Prostate gland (tissue), 2 donors: ENCODE measurements around the gene GABRB2. TPM values are rescaled to one million over a fixed set of nuclear protein-coding genes. Genes with fewer than 3 reads are reported as not detected.

Source experiments
- DNase-seq: peaks from one replicate; pipeline ENCODE4 v3.0.0-alpha.2; 2019; ENCODE audit warnings: low spot score
- H3K27ac ChIP-seq, 2 donors: fragments of 200-600 bp; sonication (generic); 2 replicates each; pipeline ENCODE4 v1.5.1; 2017 to 2019
- H3K27me3 ChIP-seq: fragments of 200-600 bp; sonication (generic); replicated peaks from 2 replicates; pipeline ENCODE4 v1.5.1; 2019; ENCODE audit not compliant: insufficient read depth
- H3K36me3 ChIP-seq, 2 donors: fragments of 200-600 bp; sonication (generic); 1 replicate in 1 of 2; 2 replicates in 1 of 2; pipeline versions ENCODE4 v1.5.1 to v1.8.1; 2017 to 2019
- H3K4me1 ChIP-seq: fragments of 200-600 bp; sonication (generic); replicated peaks from 2 replicates; pipeline ENCODE4 v1.5.1; 2019
- H3K4me3 ChIP-seq, 2 donors: fragments of 200-600 bp; sonication (generic); 2 replicates each; pipeline ENCODE4 v1.5.1; 2017 to 2019
- H3K9me3 ChIP-seq: fragments of 200-600 bp; sonication (generic); 2 replicates; pipeline ENCODE4 v1.5.1; 2017
- CTCF ChIP-seq, 4 experiments: fragments of 200-600 bp in 2 of 4; fragments of 450-650 bp in 2 of 4; sonication (generic) in 2 of 4; IDR thresholded peaks; 1 replicate in 3 of 4; 2 replicates in 1 of 4; pipeline ENCODE4 v1.5.1; 2016 to 2019; ENCODE audit warnings: antibody characterized with exemption in 4 of 4, mild to moderate bottlenecking in 2 of 4, moderate library complexity in 2 of 4
- POLR2A ChIP-seq: fragments of 450-650 bp; IDR thresholded peaks from one replicate; pipeline ENCODE4 v1.6.1; 2016; ENCODE audit warnings: antibody characterized with exemption, mild to moderate bottlenecking
- POLR2AphosphoS5 ChIP-seq: sonication (generic); formaldehyde crosslinking; IDR thresholded peaks from one replicate; pipeline ENCODE4 v1.6.1; 2017; ENCODE audit warnings: antibody characterized with exemption
- WGBS: methylation state at CpG from one replicate; pipeline ENCODE4 v1.1.5; 2018; 5-methylcytosine and 5-hydroxymethylcytosine counted together
- intact Hi-C: fragments of 100-400 bp; cut with DNase I; formaldehyde crosslinking; loops from one replicate; pipeline ENCODE4 v1.14.2; 2022
- total RNA-seq, 2 donors: library from RNA; depleted of rRNA; stranded (reverse); fragments of >200 nt; gene quantifications; one replicate each; pipeline ENCODE4 v1.1.0, GENCODE V29; 2016

The GABRB2 gene
- total RNA-seq, 2 donors from 2014 or later: 1.1 TPM; not detected in 1

GRCh38 chr5:161397448-161397847, 149.1 kb downstream of the GABRB2 start:
- no peaks in the 10 kb centered on the region for H3K9me3 ChIP-seq
- 88% methylated on average over 4 of the region's 4 CpGs for whole genome bisulfite sequencing
- H3K27ac ChIP-seq: no peak overlapping the region
- no peak overlapping the region for H3K4me3 ChIP-seq
- no peaks in the 10 kb centered on the region for H3K4me1 ChIP-seq
- no peaks in the 10 kb centered on the region for H3K36me3 ChIP-seq
- DNase-seq: no peak
- intact Hi-C loops: no loop called here
- H3K27me3 ChIP-seq: no peaks in the 10 kb centered on the region
- TF ChIP-seq POLR2A (no peak), POLR2AphosphoS5 (no peak)

GRCh38 chr5:161396171-161396570, 150.4 kb downstream of the GABRB2 start:
- Histone ChIP-seq H3K36me3 (no peaks in the 10 kb centered on the region), H3K4me3 (no peak overlapping the region), H3K9me3 (no peaks in the 10 kb centered on the region), H3K27me3 (no peaks in the 10 kb centered on the region), H3K27ac (no peak overlapping the region), H3K4me1 (no peaks in the 10 kb centered on the region)
- TF ChIP-seq CTCF (IDR thresholded peaks at IDR 0.05) (no peak), POLR2AphosphoS5 (no peak), POLR2A (no peak)
- intact Hi-C loops: no loop called here
- 39% methylated on average over 3 of the region's 3 CpGs for WGBS
- DNase-seq: no peak

GRCh38 chr5:161391724-161392123, 154.8 kb downstream of the GABRB2 start:
- WGBS: 74% methylated on average over 1 of the region's 1 CpG
- no peak for DNase-seq
- no peaks in the 10 kb centered on the region for H3K9me3 ChIP-seq
- TF ChIP-seq POLR2AphosphoS5 (no peak), CTCF (IDR thresholded peaks at IDR 0.05) (no peak), POLR2A (no peak)
- no peaks in the 10 kb centered on the region for H3K27me3 ChIP-seq
- intact Hi-C loops: no loop called here
- H3K4me1 ChIP-seq: no peaks in the 10 kb centered on the region
- H3K27ac ChIP-seq: no peak overlapping the region
- no peak overlapping the region for H3K4me3 ChIP-seq
- H3K36me3 ChIP-seq: no peaks in the 10 kb centered on the region

- Histone ChIP-seq H3K4me1 (no peaks in the 10 kb centered on the region), H3K9me3 (no peaks in the 10 kb centered on the region), H3K36me3 (no peaks in the 10 kb centered on the region), H3K27me3 (no peaks in the 10 kb centered on the region), H3K4me3 (no peak overlapping the region), H3K27ac (no peak overlapping the region)
- TF ChIP-seq CTCF (IDR thresholded peaks at IDR 0.05): no peak
- no peak for TF ChIP-seq POLR2A
- TF ChIP-seq POLR2AphosphoS5: no peak
- 21% methylated on average over 1 of the region's 1 CpG for WGBS
- DNase-seq: no peak
- intact Hi-C loops: no loop called here
Measured at GRCh38 chr5:161391016-161391415, 155.5 kb downstream of the GABRB2 start.

- TF ChIP-seq POLR2AphosphoS5 (no peak), POLR2A (no peak), CTCF (IDR thresholded peaks at IDR 0.05) (no peak)
- Histone ChIP-seq H3K4me1 (no peaks in the 10 kb centered on the region), H3K4me3 (no peak overlapping the region), H3K9me3 (no peaks in the 10 kb centered on the region), H3K27ac (no peak overlapping the region), H3K36me3 (no peaks in the 10 kb centered on the region), H3K27me3 (no peaks in the 10 kb centered on the region)
- DNase-seq: no peak
- intact Hi-C loops: no loop called here
- 79% methylated on average over 2 of the region's 2 CpGs for WGBS
Measured at GRCh38 chr5:161387121-161387520, 159.4 kb downstream of the GABRB2 start.
